Endothelial cell (in vitro differentiated cells): Measurements from ENCODE around the gene SSRP1. TPM values are rescaled to one million over a fixed set of nuclear protein-coding genes. Genes with fewer than 3 reads are reported as not detected.
A peak's percentile ranks its signal among the peaks of the same experiment; 100 is the strongest.

Experiments
- DNase-seq: peaks from one replicate; pipeline ENCODE4 v3.0.0; 2021; ENCODE audit warnings: low spot score
- H3K27ac Mint-ChIP-seq: one replicate; pipeline ENCODE4 v1.8.0; 2021; ENCODE audit warnings: mixed read lengths, inconsistent platforms; ENCODE audit not compliant: unreplicated experiment
- H3K27me3 Mint-ChIP-seq: one replicate; pipeline ENCODE4 v1.8.0; 2021; ENCODE audit warnings: mild to moderate bottlenecking, moderate library complexity, mixed read lengths, inconsistent platforms; ENCODE audit not compliant: unreplicated experiment
- H3K36me3 Mint-ChIP-seq: one replicate; pipeline ENCODE4 v1.8.0; 2021; ENCODE audit warnings: mild to moderate bottlenecking, low read depth, mixed read lengths, inconsistent platforms; ENCODE audit not compliant: unreplicated experiment
- H3K4me1 Mint-ChIP-seq: one replicate; pipeline ENCODE4 v1.8.0; 2021; ENCODE audit warnings: mild to moderate bottlenecking, mixed read lengths, inconsistent platforms; ENCODE audit not compliant: unreplicated experiment
- H3K4me3 Mint-ChIP-seq: one replicate; pipeline ENCODE4 v1.8.0; 2021; ENCODE audit warnings: mild to moderate bottlenecking, mixed read lengths, inconsistent platforms; ENCODE audit not compliant: unreplicated experiment
- H3K9me3 Mint-ChIP-seq: one replicate; pipeline ENCODE4 v1.8.0; 2021; ENCODE audit warnings: mixed read lengths, inconsistent platforms; ENCODE audit not compliant: unreplicated experiment
- CTCF ChIP-seq: fragments of 200-600 bp; sonication (generic); IDR thresholded peaks from one replicate; pipeline ENCODE4 v1.5.0; 2021; ENCODE audit warnings: antibody characterized with exemption; ENCODE audit not compliant: unreplicated experiment
- total RNA-seq: library from RNA; stranded (reverse); fragmentation: NEBNext Ultra II Directional; extraction: Animal tissue kit (Norgen Biotek cat#: 25700); gene quantifications from one replicate; pipeline ENCODE4 v1.2.1, GENCODE V29; 2021; ENCODE audit not compliant: unreplicated experiment

SSRP1 gene
- total RNA-seq, 1 donor from 2014 or later, result 134 TPM

GRCh38 chr11:57345555-57346211 lies 10.0 kb upstream of the SSRP1 start:
- no peak overlapping the region for H3K27ac Mint-ChIP-seq
- H3K27me3 Mint-ChIP-seq, result peaks cover 5% of the 10 kb centered on the region
- DNase-seq, result peak; percentile 70
- H3K36me3 Mint-ChIP-seq, result no peaks in the 10 kb centered on the region
- no peaks in the 10 kb centered on the region for H3K4me1 Mint-ChIP-seq
- H3K9me3 Mint-ChIP-seq, result no peaks in the 10 kb centered on the region
- no peak overlapping the region for H3K4me3 Mint-ChIP-seq
- TF ChIP-seq CTCF, result peak; percentile 73

GRCh38 chr11:57344826-57345225 lies 9.1 kb upstream of the SSRP1 start:
- TF ChIP-seq CTCF, result no peak
- H3K27me3 Mint-ChIP-seq, result peaks cover 5% of the 10 kb centered on the region

GRCh38 chr11:57343825-57344224 lies 8.1 kb upstream of the SSRP1 start:
- peaks cover 9% of the 10 kb centered on the region for H3K27me3 Mint-ChIP-seq
- no peak overlapping the region for H3K4me3 Mint-ChIP-seq
- H3K27ac Mint-ChIP-seq, result no peak overlapping the region
- no peaks in the 10 kb centered on the region for H3K36me3 Mint-ChIP-seq
- peaks cover 18% of the 10 kb centered on the region for H3K4me1 Mint-ChIP-seq
- DNase-seq, result no peak
- TF ChIP-seq CTCF, result no peak
- H3K9me3 Mint-ChIP-seq, result no peaks in the 10 kb centered on the region

More at GRCh38 chr11:57344826-57345225, 9.1 kb upstream of the SSRP1 start:
- Mint-ChIP-seq H3K4me3 (no peak overlapping the region), H3K9me3 (no peaks in the 10 kb centered on the region), H3K36me3 (no peaks in the 10 kb centered on the region), H3K27ac (no peak overlapping the region), H3K4me1 (peaks cover 8% of the 10 kb centered on the region)
- DNase-seq, result no peak

GRCh38 chr11:57342702-57343101 lies 7.0 kb upstream of the SSRP1 start:
- H3K27ac Mint-ChIP-seq, result no peak overlapping the region
- no peak for DNase-seq
- H3K36me3 Mint-ChIP-seq, result no peaks in the 10 kb centered on the region
- H3K4me3 Mint-ChIP-seq, result no peak overlapping the region
- H3K27me3 Mint-ChIP-seq, result peaks cover 7% of the 10 kb centered on the region
- peaks cover 22% of the 10 kb centered on the region for H3K4me1 Mint-ChIP-seq
- TF ChIP-seq CTCF, result no peak
- H3K9me3 Mint-ChIP-seq, result no peaks in the 10 kb centered on the region

GRCh38 chr11:57341250-57341808 lies 5.6 kb upstream of the SSRP1 start:
- Mint-ChIP-seq H3K27me3 (peaks cover 8% of the 10 kb centered on the region), H3K9me3 (no peaks in the 10 kb centered on the region), H3K4me1 (peaks cover 25% of the 10 kb centered on the region), H3K27ac (no peak overlapping the region), H3K36me3 (no peaks in the 10 kb centered on the region), H3K4me3 (no peak overlapping the region)
- TF ChIP-seq CTCF, result no peak
- no peak for DNase-seq
